ENCODE results near the gene NFYA. TPM values are rescaled to one million over a fixed set of nuclear protein-coding genes. Genes with fewer than 3 reads are reported as not detected.

The NFYA gene
- total RNA-seq, 1 experiment from 2014 or later, result 43.0 TPM

DNA sequence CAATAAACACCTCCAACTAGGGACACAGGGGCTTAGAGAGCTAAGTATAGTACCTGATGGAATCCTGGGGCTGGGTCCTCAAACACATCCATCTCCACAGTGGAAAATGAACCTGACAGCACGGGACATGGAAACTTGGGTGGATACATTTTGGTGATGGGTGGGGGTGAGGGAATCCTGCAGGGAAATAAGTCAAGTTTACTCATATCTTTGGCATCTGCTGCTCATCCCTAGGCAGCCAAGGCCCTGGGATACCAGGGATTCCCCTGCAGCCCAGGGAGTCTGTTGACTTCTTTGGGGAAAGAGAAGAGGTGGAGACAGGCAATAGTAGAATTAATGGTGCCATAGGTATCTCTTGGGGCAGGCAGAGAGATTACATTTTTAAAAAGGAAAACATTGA is 13.2 kb upstream of the NFYA start:
- H2AK5ac ChIP-seq (ENCODE audit: insufficient read length, low read length), result no peak overlapping the region
- no peak overlapping the region for H3K56ac ChIP-seq (ENCODE audit: insufficient read length, low read depth, low read length)
- no peaks in the 10 kb centered on the region for H3K79me2 ChIP-seq (ENCODE audit: insufficient read depth, low read length)
- no peak overlapping the region for H3K4me2 ChIP-seq (ENCODE audit: insufficient read depth, insufficient read length, low read length)
- H2BK15ac ChIP-seq (ENCODE audit: low read depth, low read length), result no peak overlapping the region
- H2AFZ ChIP-seq (ENCODE audit: low read length), result no peak overlapping the region
- no peak overlapping the region for H2BK12ac ChIP-seq (ENCODE audit: insufficient read length, low read depth, low read length)
- no peaks in the 10 kb centered on the region for H3K79me1 ChIP-seq (ENCODE audit: insufficient read depth, low read depth, low read length, poor library complexity, severe bottlenecking)
- peaks cover 13 to 15% of the 10 kb centered on the region in 2 experiments for H3K4me1 Mint-ChIP-seq
- H3K9me3 ChIP-seq (ENCODE audit: control insufficient read depth, low read depth, low read length), result no peaks in the 10 kb centered on the region
- H3K4me3 Mint-ChIP-seq, result no peak overlapping the region
- no CpG with 5 or more reads among the region's 1 CpG for WGBS (ENCODE audit: extremely low coverage, insufficient read length, low lambda C conversion rate)
- peak overlapping the region in 1 of 3 experiments; percentile 19; a peak in 1 of 7 replicates for H3K27ac Mint-ChIP-seq
- no peak overlapping the region for H2BK5ac ChIP-seq (ENCODE audit: insufficient read length, low read length)
- no peak overlapping the region for H4K8ac ChIP-seq (replicated peaks; ENCODE audit: insufficient read length, low read depth, low read length)
- no peak overlapping the region for H2BK20ac ChIP-seq (ENCODE audit: low read depth, low read length, poor library complexity, severe bottlenecking)
- no peaks in the 10 kb centered on the region for H3K23me2 ChIP-seq (ENCODE audit: insufficient read length, low read depth, low read length, poor library complexity, severe bottlenecking)
- no peaks in the 10 kb centered on the region for H3K27me3 Mint-ChIP-seq (ENCODE audit: low read depth)
- H4K20me1 ChIP-seq (ENCODE audit: control insufficient read depth, insufficient read depth, insufficient read length), result no peaks in the 10 kb centered on the region
- no peak overlapping the region for H2BK120ac ChIP-seq (ENCODE audit: low read depth, low read length, poor library complexity, severe bottlenecking)
- no peak overlapping the region for H3K23ac ChIP-seq (ENCODE audit: insufficient read length, low read depth, low read length)
- H3K27ac ChIP-seq (ENCODE audit: insufficient read length, low read depth, low read length), result no peak overlapping the region
- H4K91ac ChIP-seq (ENCODE audit: insufficient read length, low read depth, low read length), result no peak overlapping the region
- TF ChIP-seq, protein P1, sequence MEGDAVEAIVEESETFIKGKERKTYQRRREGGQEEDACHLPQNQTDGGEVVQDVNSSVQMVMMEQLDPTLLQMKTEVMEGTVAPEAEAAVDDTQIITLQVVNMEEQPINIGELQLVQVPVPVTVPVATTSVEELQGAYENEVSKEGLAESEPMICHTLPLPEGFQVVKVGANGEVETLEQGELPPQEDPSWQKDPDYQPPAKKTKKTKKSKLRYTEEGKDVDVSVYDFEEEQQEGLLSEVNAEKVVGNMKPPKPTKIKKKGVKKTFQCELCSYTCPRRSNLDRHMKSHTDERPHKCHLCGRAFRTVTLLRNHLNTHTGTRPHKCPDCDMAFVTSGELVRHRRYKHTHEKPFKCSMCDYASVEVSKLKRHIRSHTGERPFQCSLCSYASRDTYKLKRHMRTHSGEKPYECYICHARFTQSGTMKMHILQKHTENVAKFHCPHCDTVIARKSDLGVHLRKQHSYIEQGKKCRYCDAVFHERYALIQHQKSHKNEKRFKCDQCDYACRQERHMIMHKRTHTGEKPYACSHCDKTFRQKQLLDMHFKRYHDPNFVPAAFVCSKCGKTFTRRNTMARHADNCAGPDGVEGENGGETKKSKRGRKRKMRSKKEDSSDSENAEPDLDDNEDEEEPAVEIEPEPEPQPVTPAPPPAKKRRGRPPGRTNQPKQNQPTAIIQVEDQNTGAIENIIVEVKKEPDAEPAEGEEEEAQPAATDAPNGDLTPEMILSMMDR (conservative IDR thresholded peaks at IDR 0.05), result no peak
- no peaks in the 10 kb centered on the region for H3K27me3 ChIP-seq (ENCODE audit: insufficient read depth, low read length)
- no peak overlapping the region for H4K5ac ChIP-seq (ENCODE audit: insufficient read length, low read depth, low read length)
- H3K18ac ChIP-seq (ENCODE audit: insufficient read length, low read depth, low read length), result no peak overlapping the region
- no peaks in the 10 kb centered on the region for H3K9me3 Mint-ChIP-seq
- DNase-seq, result no peak
- no peak overlapping the region for H3K9ac ChIP-seq (ENCODE audit: extremely low read depth, insufficient read length, low read length)
- H3K4me1 ChIP-seq (ENCODE audit: insufficient read depth, low read length), result 0 out of 2 replicates have a peak, but pooled peaks cover 5% of the 10 kb centered on the region
- no peak overlapping the region for H3T11ph ChIP-seq (ENCODE audit: low read length)
- no peak overlapping the region for H3K4ac ChIP-seq (ENCODE audit: low read depth, low read length)
- no peak overlapping the region for H3K14ac ChIP-seq (ENCODE audit: insufficient read depth, low read length)
- H3K36me3 Mint-ChIP-seq (ENCODE audit: insufficient read depth in 1 of 3, low read depth in 3 of 3), result peaks cover 0 to 13% (median 0%) of the 10 kb centered on the region in 3 experiments; a peak in 3 of 7 replicates

All from H9 (cell line).